Measurements from ENCODE around the gene TOP1. TPM values are rescaled to one million over a fixed set of nuclear protein-coding genes. Genes with fewer than 3 reads are reported as not detected.
"Not testable (repeated sequence)": the region's sequence is repeated elsewhere in the genome, so short reads cannot be mapped to it uniquely, and the experiment has no call there.

Gene TOP1
- total and polyA plus RNA-seq, 2 of the 4 experiments (the other 2 are of a cell fraction) = 14.0 to 21.5 TPM

- Histone ChIP-seq H3K9me1 (ENCODE audit: insufficient read depth, low read length) (peaks cover 9% of the 10 kb centered on the region; the same call in 1 of the 2 replicates), H4K91ac (ENCODE audit: insufficient read depth, low read depth, low read length) (no peak overlapping the region), H3K4me3 (ENCODE audit: insufficient read depth, low read depth, low read length) (no peak overlapping the region), H2BK5ac (ENCODE audit: low read depth, low read length, poor library complexity, severe bottlenecking) (no peak overlapping the region), H2AFZ (replicated peaks; ENCODE audit: low read length, poor library complexity) (no peak overlapping the region), H3K79me1 (ENCODE audit: low read depth in 1 of 2, low read length in 2 of 2) (peaks cover 0 to 8% of the 10 kb centered on the region in 2 experiments; a peak in 1 of 4 replicates), H3K9ac (ENCODE audit: low read depth, low read length) (no peak overlapping the region), H2BK120ac (ENCODE audit: low read depth, low read length) (no peak overlapping the region), H2AK5ac (ENCODE audit: low read depth, low read length) (no peak overlapping the region), H2BK15ac (ENCODE audit: low read depth, low read length) (no peak overlapping the region), H3K36me3 (ENCODE audit: control insufficient read depth, insufficient read depth, low read length) (peaks cover 39% of the 10 kb centered on the region), H4K5ac (ENCODE audit: low read depth, low read length) (no peak overlapping the region), H3K27me3 (ENCODE audit: control insufficient read depth, insufficient read depth, low read length) (no peaks in the 10 kb centered on the region), H3K14ac (replicated peaks; ENCODE audit: low read depth, low read length) (no peak overlapping the region), H3K27ac (ENCODE audit: insufficient read depth, low read length) (no peak overlapping the region), H4K20me1 (ENCODE audit: insufficient read depth, low read length) (no peaks in the 10 kb centered on the region; the same call in 1 of the 2 replicates), H3K4me2 (ENCODE audit: low read depth, low read length) (no peak overlapping the region), H3K9me3 (ENCODE audit: control insufficient read depth, insufficient read depth, low read length) (no peaks in the 10 kb centered on the region), H3K56ac (ENCODE audit: extremely low read depth, insufficient read depth, low read length) (no peak overlapping the region), H3K18ac (ENCODE audit: low read depth, low read length) (no peak overlapping the region), H3K4me1 (ENCODE audit: control insufficient read depth, insufficient read depth, low read length) (no peaks in the 10 kb centered on the region), H2BK20ac (ENCODE audit: low read depth, low read length) (no peak overlapping the region), H2AK9ac (replicated peaks; ENCODE audit: low read depth, low read length, poor library complexity) (no peak overlapping the region), H3K4ac (ENCODE audit: low read depth, low read length) (no peak overlapping the region), H4K8ac (ENCODE audit: low read depth in 2 of 2, low read length in 2 of 2) (no peak overlapping the region), H3K23ac (ENCODE audit: low read depth, low read length) (no peak overlapping the region)
- dilution Hi-C loops (cut with HindIII; ENCODE audit: low sequenced_read_pairs, unreplicated experiment) = no loop called here
- DNase-seq (no peak), ATAC-seq (ENCODE audit: low read depth) (no peak)
- no TSS peak for BruUV-seq (replicated peaks)
- WGBS, 2 experiments (ENCODE audit: extremely low coverage in 2 of 2, insufficient read length in 1 of 2) = 95 to 100% methylated on average over 1 to 3 of the region's 3 CpGs
- in situ Hi-C loops (cut with MboI; ENCODE audit: low sequenced_read_pairs) = no loop called here
- intact Hi-C loops (cut with micrococcal nuclease) = no loop called here
- no peak for TF ChIP-seq MAZ (IDR thresholded peaks at IDR 0.05; ENCODE audit: borderline replicate concordance, low read depth, low read length)
- TF ChIP-seq RAD21 (IDR thresholded peaks at IDR 0.05; ENCODE audit: low read length) = no peak
- TF ChIP-seq MAFK (IDR thresholded peaks at IDR 0.05; ENCODE audit: low read depth, low read length) = no peak
- ChIA-PET CTCF (no interaction called here), POLR2A (ENCODE audit: unreplicated experiment) (no interaction called here)
These were observed 98.1 kb downstream of the TOP1 start for GRCh38 chr20:41126719-41127118.

GRCh38 chr20:41128317-41128716 is 99.7 kb downstream of the TOP1 start:
- H3K4me1 ChIP-seq (ENCODE audit: control insufficient read depth, insufficient read depth, low read length); H2AK5ac ChIP-seq (ENCODE audit: low read depth, low read length); H4K8ac ChIP-seq (ENCODE audit: low read depth in 2 of 2, low read length in 2 of 2); H2BK120ac ChIP-seq (ENCODE audit: low read depth, low read length); BruUV-seq (replicated peaks); H3K27me3 ChIP-seq (ENCODE audit: control insufficient read depth, insufficient read depth, low read length); POLR2A ChIA-PET (ENCODE audit: unreplicated experiment); H2AK9ac ChIP-seq (replicated peaks; ENCODE audit: low read depth, low read length, poor library complexity); H3K23ac ChIP-seq (ENCODE audit: low read depth, low read length); H4K20me1 ChIP-seq (ENCODE audit: insufficient read depth, low read length); H2AFZ ChIP-seq (replicated peaks; ENCODE audit: low read length, poor library complexity); H3K9ac ChIP-seq (ENCODE audit: low read depth, low read length); H4K91ac ChIP-seq (ENCODE audit: insufficient read depth, low read depth, low read length); H4K5ac ChIP-seq (ENCODE audit: low read depth, low read length); H3K9me1 ChIP-seq (ENCODE audit: insufficient read depth, low read length); CTCF ChIA-PET; H3K4ac ChIP-seq (ENCODE audit: low read depth, low read length); H2BK5ac ChIP-seq (ENCODE audit: low read depth, low read length, poor library complexity, severe bottlenecking); dilution Hi-C loops (cut with HindIII; ENCODE audit: low sequenced_read_pairs, unreplicated experiment); ATAC-seq (ENCODE audit: low read depth); DNase-seq; in situ Hi-C loops (cut with MboI; ENCODE audit: low sequenced_read_pairs); H3K4me3 ChIP-seq (ENCODE audit: insufficient read depth, low read depth, low read length); H3K9me3 ChIP-seq (ENCODE audit: control insufficient read depth, insufficient read depth, low read length); H3K27ac ChIP-seq (ENCODE audit: insufficient read depth, low read length); H3K18ac ChIP-seq (ENCODE audit: low read depth, low read length); intact Hi-C loops (cut with micrococcal nuclease); H2BK15ac ChIP-seq (ENCODE audit: low read depth, low read length); H2BK20ac ChIP-seq (ENCODE audit: low read depth, low read length); H3K4me2 ChIP-seq (ENCODE audit: low read depth, low read length); H3K14ac ChIP-seq (replicated peaks; ENCODE audit: low read depth, low read length); H3K79me1 ChIP-seq (ENCODE audit: low read depth in 1 of 2, low read length in 2 of 2); H3K56ac ChIP-seq (ENCODE audit: extremely low read depth, insufficient read depth, low read length): not testable (repeated sequence)
- H3K36me3 ChIP-seq (ENCODE audit: control insufficient read depth, insufficient read depth, low read length) = peaks cover 25% of the 10 kb centered on the region
- no CpG with 5 or more reads among the region's 3 CpGs for WGBS, 2 experiments (ENCODE audit: extremely low coverage in 2 of 2, insufficient read length in 1 of 2)
